Lung (tissue), 12 donors: ENCODE data around the gene SERPIND1. TPM values are rescaled to one million over a fixed set of nuclear protein-coding genes. Genes with fewer than 3 reads are reported as not detected.

Experiments
- ATAC-seq: fragments of 200-7000 bp; cut with Tn5 transposase; one replicate; pipeline ENCODE4 v1.9.1; 2020; ENCODE audit warnings: moderate number of reproducible peaks; ENCODE audit not compliant: insufficient read depth, low FRiP score
- DNase-seq, 3 donors: peaks; one replicate each; pipeline ENCODE4 v3.0.0-alpha.2; 2013 to 2017
- H3K27ac ChIP-seq, 2 donors: one replicate each; pipeline ENCODE4 v1.5.1; 2013; ENCODE audit warnings: mild to moderate bottlenecking in 2 of 2, moderate library complexity in 2 of 2, control low read depth in 1 of 2, inconsistent platforms in 1 of 2, low read depth in 1 of 2, low read length in 1 of 2
- H3K27me3 ChIP-seq, 3 donors: one replicate each; pipeline ENCODE4 v1.5.1; 2013; ENCODE audit warnings: low read length in 2 of 3; ENCODE audit not compliant: control insufficient read depth in 3 of 3, insufficient read depth in 3 of 3
- H3K36me3 ChIP-seq, 4 donors: one replicate each; pipeline ENCODE4 v1.5.1; 2013; ENCODE audit warnings: low read length in 4 of 4, mild to moderate bottlenecking in 1 of 4, moderate library complexity in 1 of 4; ENCODE audit not compliant: control insufficient read depth in 4 of 4, insufficient read depth in 4 of 4
- H3K4me1 ChIP-seq, 5 donors: one replicate each; pipeline ENCODE4 v1.5.1; 2013; ENCODE audit warnings: low read length in 5 of 5, mild to moderate bottlenecking in 2 of 5, moderate library complexity in 1 of 5; ENCODE audit not compliant: control insufficient read depth in 5 of 5, insufficient read depth in 5 of 5
- H3K4me3 ChIP-seq: one replicate; pipeline ENCODE4 v1.5.1; 2013; ENCODE audit warnings: mild to moderate bottlenecking, control low read depth, moderate library complexity
- H3K9ac ChIP-seq, 2 donors: one replicate each; pipeline ENCODE4 v1.5.1; 2013; ENCODE audit warnings: low read length in 2 of 2, control low read depth in 1 of 2; ENCODE audit not compliant: insufficient read depth in 1 of 2
- H3K9me3 ChIP-seq, 4 donors: one replicate each; pipeline ENCODE4 v1.5.1; 2013; ENCODE audit warnings: low read length in 3 of 4, mild to moderate bottlenecking in 1 of 4, moderate library complexity in 1 of 4; ENCODE audit not compliant: control insufficient read depth in 4 of 4, insufficient read depth in 3 of 4
- WGBS, 2 donors: extraction: QIAGEN DNeasy Blood & Tissue Kit; methylation state at CpG; one replicate each; pipeline ENCODE4 v1.1.7; 2013; 5-methylcytosine and 5-hydroxymethylcytosine counted together
- polyA plus RNA-seq, 2 donors: library from polyadenylated mRNA; stranded (reverse); fragments of 200-250 nt; gene quantifications; one replicate each; pipeline ENCODE4 v1.2.1, GENCODE V29; 2013
- total RNA-seq, 2 donors: library from RNA; depleted of rRNA in 1 of 2; stranded (reverse); fragments of >200 nt in 1 of 2; gene quantifications; one replicate each; pipeline ENCODE4 v1.2.1, GENCODE V29; 2014 to 2021
- TF ChIP-seq, protein P1 (sequence below): IDR thresholded peaks from 2 replicates; pipeline ENCODE4 v1.5.1; 2012; ENCODE audit warnings: mild to moderate bottlenecking; ENCODE audit errors: control extremely low read depth, extremely low read depth
- donor health status: control.
- donor health status: control.
- donor health status: Bipolar disorder and iron deficiency.
- donor health status: healthy.
- donor health status: DM: yes; HTN: yes; CAD: no.

SERPIND1 gene
- total and polyA plus RNA-seq, 4 donors, result 0.02 to 2.0 (median 0.75) TPM

DNA sequence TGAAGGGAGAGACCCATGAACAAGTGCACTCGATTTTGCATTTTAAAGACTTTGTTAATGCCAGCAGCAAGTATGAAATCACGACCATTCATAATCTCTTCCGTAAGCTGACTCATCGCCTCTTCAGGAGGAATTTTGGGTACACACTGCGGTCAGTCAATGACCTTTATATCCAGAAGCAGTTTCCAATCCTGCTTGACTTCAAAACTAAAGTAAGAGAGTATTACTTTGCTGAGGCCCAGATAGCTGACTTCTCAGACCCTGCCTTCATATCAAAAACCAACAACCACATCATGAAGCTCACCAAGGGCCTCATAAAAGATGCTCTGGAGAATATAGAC is 5.9 kb downstream of the SERPIND1 start:
- peaks cover 0 to 13% (median 0%) of the 10 kb centered on the region in 4 donors for H3K36me3 ChIP-seq
- H3K4me3 ChIP-seq, result no peak overlapping the region
- 87 to 97% methylated on average over 5 of the region's 5 CpGs for WGBS, 2 donors
- TF ChIP-seq, protein P1, sequence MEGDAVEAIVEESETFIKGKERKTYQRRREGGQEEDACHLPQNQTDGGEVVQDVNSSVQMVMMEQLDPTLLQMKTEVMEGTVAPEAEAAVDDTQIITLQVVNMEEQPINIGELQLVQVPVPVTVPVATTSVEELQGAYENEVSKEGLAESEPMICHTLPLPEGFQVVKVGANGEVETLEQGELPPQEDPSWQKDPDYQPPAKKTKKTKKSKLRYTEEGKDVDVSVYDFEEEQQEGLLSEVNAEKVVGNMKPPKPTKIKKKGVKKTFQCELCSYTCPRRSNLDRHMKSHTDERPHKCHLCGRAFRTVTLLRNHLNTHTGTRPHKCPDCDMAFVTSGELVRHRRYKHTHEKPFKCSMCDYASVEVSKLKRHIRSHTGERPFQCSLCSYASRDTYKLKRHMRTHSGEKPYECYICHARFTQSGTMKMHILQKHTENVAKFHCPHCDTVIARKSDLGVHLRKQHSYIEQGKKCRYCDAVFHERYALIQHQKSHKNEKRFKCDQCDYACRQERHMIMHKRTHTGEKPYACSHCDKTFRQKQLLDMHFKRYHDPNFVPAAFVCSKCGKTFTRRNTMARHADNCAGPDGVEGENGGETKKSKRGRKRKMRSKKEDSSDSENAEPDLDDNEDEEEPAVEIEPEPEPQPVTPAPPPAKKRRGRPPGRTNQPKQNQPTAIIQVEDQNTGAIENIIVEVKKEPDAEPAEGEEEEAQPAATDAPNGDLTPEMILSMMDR, result no peak
- no peak for ATAC-seq
- H3K9me3 ChIP-seq, result no peaks in the 10 kb centered on the region
- H3K27ac ChIP-seq, result no peak overlapping the region
- DNase-seq, result no peak
- peaks cover 0 to 7% (median 0%) of the 10 kb centered on the region in 5 donors for H3K4me1 ChIP-seq
- H3K9ac ChIP-seq, result no peak overlapping the region
- H3K27me3 ChIP-seq, result no peaks in the 10 kb centered on the region

DNA sequence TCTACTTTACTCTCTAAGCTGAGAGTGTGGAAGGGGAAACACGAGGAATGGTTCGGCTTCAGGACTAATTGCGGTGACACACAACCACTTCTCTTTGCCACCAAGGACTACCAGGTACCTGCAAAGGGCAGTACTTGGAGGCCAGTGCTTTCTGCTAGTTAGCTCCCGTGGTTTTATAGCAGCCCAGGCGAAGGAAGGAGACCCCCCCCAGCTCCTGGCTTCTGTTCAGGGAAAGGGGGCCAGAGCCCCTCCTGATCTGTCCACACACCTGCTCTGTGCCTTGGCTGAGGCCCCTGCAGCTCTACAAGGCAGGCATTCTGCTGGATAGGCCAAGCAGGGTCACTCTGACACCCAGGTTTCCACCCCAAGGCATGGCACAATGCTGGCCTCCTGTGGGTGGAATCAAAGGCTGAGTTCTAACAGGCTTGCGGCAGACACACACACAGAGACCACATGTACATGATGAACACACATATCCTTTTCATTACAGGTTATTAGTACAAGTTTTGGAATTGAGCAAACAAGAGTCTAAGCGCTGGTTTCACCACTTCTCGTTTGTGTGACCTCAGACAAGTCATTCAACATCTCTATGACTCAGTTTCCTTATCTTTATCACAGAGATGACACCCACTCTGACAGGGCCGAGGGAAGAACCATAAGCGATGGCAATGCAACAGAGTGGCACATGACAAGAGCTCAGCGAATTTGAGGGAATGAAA is 7.5 kb downstream of the SERPIND1 start:
- Histone ChIP-seq H3K27me3 (no peaks in the 10 kb centered on the region), H3K9ac (no peak overlapping the region), H3K4me1 (peaks cover 0 to 5% (median 0%) of the 10 kb centered on the region in 5 donors), H3K27ac (no peak overlapping the region), H3K9me3 (no peaks in the 10 kb centered on the region), H3K36me3 (peaks cover 0 to 14% (median 0%) of the 10 kb centered on the region in 4 donors), H3K4me3 (no peak overlapping the region)
- TF ChIP-seq, protein P1, result no peak
- DNase-seq (no peak), ATAC-seq (no peak)
- 77 to 82% methylated on average over 11 of the region's 11 CpGs for WGBS, 2 donors

DNA sequence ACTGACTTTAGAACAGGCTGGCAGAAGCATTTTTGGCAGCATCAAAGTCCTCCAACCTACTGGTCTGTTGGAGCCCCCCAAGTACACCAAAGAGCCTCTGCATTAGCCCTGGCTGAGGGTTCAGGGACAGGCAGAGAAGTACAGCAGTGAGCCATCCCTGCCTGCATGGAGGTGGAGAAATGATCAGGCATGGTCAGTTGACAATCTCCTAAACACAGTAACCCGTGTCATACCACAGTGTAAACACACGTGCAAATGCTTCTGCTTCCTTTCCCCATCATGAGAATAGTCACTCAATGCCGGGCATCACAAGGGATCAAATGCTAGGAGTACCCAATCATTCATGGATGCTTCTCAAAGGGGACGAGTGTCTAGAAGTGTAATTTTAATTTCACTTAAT is 8.2 kb downstream of the SERPIND1 start:
- no peaks in the 10 kb centered on the region for H3K9me3 ChIP-seq
- no peak for ATAC-seq
- no peak overlapping the region for H3K27ac ChIP-seq
- WGBS, 2 donors, result 83% methylated on average over 4 of the region's 4 CpGs
- H3K4me1 ChIP-seq, result peaks cover 0 to 5% (median 0%) of the 10 kb centered on the region in 5 donors
- DNase-seq, result no peak
- no peak overlapping the region for H3K4me3 ChIP-seq
- TF ChIP-seq, protein P1, result no peak
- no peaks in the 10 kb centered on the region for H3K27me3 ChIP-seq
- H3K36me3 ChIP-seq, result peaks cover 0 to 16% (median 0%) of the 10 kb centered on the region in 4 donors
- no peak overlapping the region for H3K9ac ChIP-seq
